Measurements from ENCODE around the gene CLIC5. TPM values are rescaled to one million over a fixed set of nuclear protein-coding genes. Genes with fewer than 3 reads are reported as not detected.

The CLIC5 gene
- total and polyA plus RNA-seq, 2 donors (not counting 1 experiment from before 2014, with no cell fraction given) = 0.96 to 0.97 TPM

DNA sequence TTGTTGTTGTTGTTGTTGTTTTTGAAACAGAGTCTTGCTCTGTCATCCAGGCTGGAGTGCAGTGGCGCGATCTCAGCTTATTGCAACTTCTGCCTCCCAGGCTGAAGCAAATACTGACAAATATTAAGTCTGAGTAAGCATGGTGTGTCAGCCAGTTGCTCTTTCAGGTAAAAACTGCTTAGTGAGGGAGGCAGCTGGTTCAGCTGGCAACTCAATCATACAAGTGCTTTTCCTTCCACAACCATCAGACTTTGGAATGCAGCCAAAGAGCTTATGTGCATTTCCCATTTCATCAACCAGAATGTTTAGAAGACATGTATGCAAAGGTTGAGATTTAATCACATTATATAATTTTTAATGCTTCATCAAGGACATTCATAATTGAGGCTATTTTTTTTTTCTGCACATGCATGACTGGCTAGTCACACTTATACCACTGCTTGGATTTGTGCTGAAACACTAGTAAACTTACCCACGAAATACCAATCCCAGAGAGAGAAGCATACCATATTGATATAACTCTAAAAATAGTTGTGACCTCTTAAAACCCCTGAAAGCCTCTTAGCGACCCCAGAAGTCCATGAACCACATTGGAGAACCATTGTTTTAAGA, 56.0 kb downstream of the CLIC5 start:
- Histone ChIP-seq H3K36me3 (replicated peaks in 1 of 2; ENCODE audit: control extremely low read depth in 1 of 2, control insufficient read depth in 1 of 2, extremely low read depth in 1 of 2, insufficient read depth in 2 of 2, low read length in 1 of 2) (no peaks in the 10 kb centered on the region), H3K4me3 (ENCODE audit: control extremely low read depth in 1 of 5, extremely low read depth in 1 of 5, insufficient read depth in 1 of 5, low read depth in 2 of 5, low read length in 4 of 5) (no peak overlapping the region), H4K20me1 (ENCODE audit: control insufficient read depth, insufficient read depth, low read length, poor library complexity, severe bottlenecking) (no peaks in the 10 kb centered on the region), H3K4me2 (replicated peaks; ENCODE audit: low read depth, low read length, poor library complexity, severe bottlenecking) (no peak overlapping the region), H3K79me2 (ENCODE audit: control insufficient read depth, insufficient read depth, low read length) (no peaks in the 10 kb centered on the region), H3K27ac (ENCODE audit: low read length in 2 of 2) (no peak overlapping the region), H3K9ac (ENCODE audit: low read length) (no peak overlapping the region), H3K9me3 (ENCODE audit: control extremely low read depth in 1 of 3, control insufficient read depth in 2 of 3, insufficient read depth in 1 of 3, low read length in 2 of 3) (no peaks in the 10 kb centered on the region), H3K27me3 (replicated peaks in 1 of 4; ENCODE audit: control extremely low read depth in 1 of 4, control insufficient read depth in 3 of 4, insufficient read depth in 4 of 4, low read length in 3 of 4) (peaks cover 0 to 3% (median 2%) of the 10 kb centered on the region in 4 experiments), H2AFZ (ENCODE audit: insufficient read depth, low read depth, low read length, poor library complexity, severe bottlenecking) (no peak overlapping the region), H3K4me1 (ENCODE audit: control insufficient read depth in 2 of 2, insufficient read depth in 2 of 2, low read length in 2 of 2) (no peaks in the 10 kb centered on the region)
- POLR2A ChIA-PET = no interaction called here
- H3K27me3 Mint-ChIP-seq = peaks cover 8% of the 10 kb centered on the region
- H3K27ac Mint-ChIP-seq = no peak overlapping the region
- CTCF ChIA-PET = no interaction called here
- ATAC-seq (ENCODE audit: low read depth) (no peak), DNase-seq (no peak)
- H3K9me3 Mint-ChIP-seq (ENCODE audit: insufficient read depth) = no peaks in the 10 kb centered on the region
- no peak overlapping the region for H3K4me3 Mint-ChIP-seq
- intact Hi-C loops (cut with micrococcal nuclease) = no loop called here
- TF ChIP-seq, protein P1, sequence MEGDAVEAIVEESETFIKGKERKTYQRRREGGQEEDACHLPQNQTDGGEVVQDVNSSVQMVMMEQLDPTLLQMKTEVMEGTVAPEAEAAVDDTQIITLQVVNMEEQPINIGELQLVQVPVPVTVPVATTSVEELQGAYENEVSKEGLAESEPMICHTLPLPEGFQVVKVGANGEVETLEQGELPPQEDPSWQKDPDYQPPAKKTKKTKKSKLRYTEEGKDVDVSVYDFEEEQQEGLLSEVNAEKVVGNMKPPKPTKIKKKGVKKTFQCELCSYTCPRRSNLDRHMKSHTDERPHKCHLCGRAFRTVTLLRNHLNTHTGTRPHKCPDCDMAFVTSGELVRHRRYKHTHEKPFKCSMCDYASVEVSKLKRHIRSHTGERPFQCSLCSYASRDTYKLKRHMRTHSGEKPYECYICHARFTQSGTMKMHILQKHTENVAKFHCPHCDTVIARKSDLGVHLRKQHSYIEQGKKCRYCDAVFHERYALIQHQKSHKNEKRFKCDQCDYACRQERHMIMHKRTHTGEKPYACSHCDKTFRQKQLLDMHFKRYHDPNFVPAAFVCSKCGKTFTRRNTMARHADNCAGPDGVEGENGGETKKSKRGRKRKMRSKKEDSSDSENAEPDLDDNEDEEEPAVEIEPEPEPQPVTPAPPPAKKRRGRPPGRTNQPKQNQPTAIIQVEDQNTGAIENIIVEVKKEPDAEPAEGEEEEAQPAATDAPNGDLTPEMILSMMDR (IDR thresholded peaks at IDR 0.05) = no peak
- no peak for TF ChIP-seq EZH2 (IDR thresholded peaks at IDR 0.05; ENCODE audit: borderline replicate concordance, insufficient read depth, low read depth, low read length, poor library complexity, severe bottlenecking)
- 83% methylated on average over 1 of the region's 4 CpGs for WGBS (ENCODE audit: insufficient coverage)
- no peaks in the 10 kb centered on the region for H3K4me1 Mint-ChIP-seq

DNA sequence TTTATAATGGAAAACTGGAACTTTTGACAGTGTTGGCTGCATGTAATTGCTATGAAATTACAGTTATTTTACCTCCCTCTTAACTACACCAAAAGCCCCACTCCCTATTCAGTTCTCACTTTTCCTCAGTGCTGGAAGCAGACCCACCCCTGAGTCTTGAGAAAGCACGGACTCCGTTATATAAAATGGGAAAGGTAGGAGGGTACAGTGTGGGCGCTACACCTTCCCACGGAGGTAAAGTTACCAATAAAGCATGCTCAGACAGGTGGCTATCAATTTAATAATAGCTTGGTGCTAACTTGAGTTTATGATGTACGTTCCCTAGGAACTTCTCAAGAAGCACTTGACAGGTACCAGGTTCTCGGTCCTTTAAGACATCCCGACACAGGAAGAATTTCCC, 59.0 kb downstream of the CLIC5 start:
- 94% methylated on average over 2 of the region's 7 CpGs for WGBS (ENCODE audit: insufficient coverage)
- no peak overlapping the region for H3K27ac Mint-ChIP-seq

More for the DNA sequence above, 59.0 kb downstream of the CLIC5 start:
- Histone ChIP-seq H3K4me2 (replicated peaks; ENCODE audit: low read depth, low read length, poor library complexity, severe bottlenecking) (no peak overlapping the region), H3K9ac (ENCODE audit: low read length) (no peak overlapping the region), H3K36me3 (replicated peaks in 1 of 2; ENCODE audit: control extremely low read depth in 1 of 2, control insufficient read depth in 1 of 2, extremely low read depth in 1 of 2, insufficient read depth in 2 of 2, low read length in 1 of 2) (no peaks in the 10 kb centered on the region), H3K4me3 (ENCODE audit: control extremely low read depth in 1 of 5, extremely low read depth in 1 of 5, insufficient read depth in 1 of 5, low read depth in 2 of 5, low read length in 4 of 5) (no peak overlapping the region), H2AFZ (ENCODE audit: insufficient read depth, low read depth, low read length, poor library complexity, severe bottlenecking) (no peak overlapping the region), H3K27ac (ENCODE audit: low read length in 2 of 2) (no peak overlapping the region), H4K20me1 (ENCODE audit: control insufficient read depth, insufficient read depth, low read length, poor library complexity, severe bottlenecking) (no peaks in the 10 kb centered on the region), H3K4me1 (ENCODE audit: control insufficient read depth in 2 of 2, insufficient read depth in 2 of 2, low read length in 2 of 2) (no peaks in the 10 kb centered on the region), H3K27me3 (replicated peaks in 1 of 4; ENCODE audit: control extremely low read depth in 1 of 4, control insufficient read depth in 3 of 4, insufficient read depth in 4 of 4, low read length in 3 of 4) (peaks cover 0 to 3% (median 0%) of the 10 kb centered on the region in 4 experiments), H3K9me3 (ENCODE audit: control extremely low read depth in 1 of 3, control insufficient read depth in 2 of 3, insufficient read depth in 1 of 3, low read length in 2 of 3) (no peaks in the 10 kb centered on the region), H3K79me2 (ENCODE audit: control insufficient read depth, insufficient read depth, low read length) (no peaks in the 10 kb centered on the region)
- Mint-ChIP-seq H3K9me3 (ENCODE audit: insufficient read depth) (no peaks in the 10 kb centered on the region), H3K4me1 (no peaks in the 10 kb centered on the region), H3K4me3 (no peak overlapping the region), H3K27me3 (peaks cover 18% of the 10 kb centered on the region)
- TF ChIP-seq, protein P1 (IDR thresholded peaks at IDR 0.05) = no peak
- no peak for TF ChIP-seq EZH2 (IDR thresholded peaks at IDR 0.05; ENCODE audit: borderline replicate concordance, insufficient read depth, low read depth, low read length, poor library complexity, severe bottlenecking)
- intact Hi-C loops (cut with micrococcal nuclease) = no loop called here
- POLR2A ChIA-PET = no interaction called here
- CTCF ChIA-PET = no interaction called here
- ATAC-seq (ENCODE audit: low read depth) (no peak), DNase-seq (no peak)

Data from B cell (primary cell).